ENCODE measurements around the gene RRP15. TPM values are rescaled to one million over a fixed set of nuclear protein-coding genes. Genes with fewer than 3 reads are reported as not detected.

RRP15 gene
- total and polyA plus RNA-seq, 2 of the 13 experiments (the other 11 are each of a cell fraction or from before 2014, with no cell fraction given) = 2.1 to 37.5 TPM

GRCh38 chr1:218341325-218341724, 56.2 kb downstream of the RRP15 start (continued):
- TF ChIP-seq MXI1 (IDR thresholded peaks at IDR 0.05; ENCODE audit: borderline replicate concordance, low read depth, low read length) (no peak), RAD21 (CRISPR knock-in tag; IDR thresholded peaks at IDR 0.05) (no peak), DRAP1 (CRISPR knock-in tag; IDR thresholded peaks at IDR 0.05) (no peak)

- FAIRE-seq (no peak), ATAC-seq (no peak), DNase-seq (ENCODE audit: low spot score) (no peak)
- Histone ChIP-seq H2AFZ (ENCODE audit: low read length) (no peak overlapping the region), H3K4me2 (ENCODE audit: low read depth, low read length) (no peak overlapping the region), H3K27me3 (ENCODE audit: control insufficient read depth in 1 of 2, insufficient read depth in 2 of 2, low read length in 2 of 2) (peaks cover 2 to 26% of the 10 kb centered on the region in 2 experiments; a peak in 3 of 5 replicates), H3K27ac (ENCODE audit: extremely low read length, insufficient read depth, low read length) (no peak overlapping the region), H3K4me1 (ENCODE audit: insufficient read depth, low read length) (peaks cover 24% of the 10 kb centered on the region), H3K9me3 (ENCODE audit: low read length) (no peaks in the 10 kb centered on the region), H3K4me3 (replicated peaks in 1 of 3; ENCODE audit: insufficient read depth in 1 of 3, low read depth in 2 of 3, low read length in 3 of 3) (no peak overlapping the region), H3K36me3 (replicated peaks in 1 of 2; ENCODE audit: control insufficient read depth in 1 of 2, insufficient read depth in 2 of 2, low read length in 2 of 2) (no peaks in the 10 kb centered on the region), H3K79me2 (ENCODE audit: insufficient read depth, low read length) (no peaks in the 10 kb centered on the region), H4K20me1 (ENCODE audit: insufficient read depth, low read length) (no peaks in the 10 kb centered on the region), H3K9ac (ENCODE audit: insufficient read depth, low read depth, low read length) (no peak overlapping the region)
- 81% methylated on average over 4 of the region's 4 CpGs for WGBS (ENCODE audit: low lambda C conversion rate)
- no TSS peak for BruUV-seq (replicated peaks)
- intact Hi-C loops (cut with micrococcal nuclease; ENCODE audit: unreplicated experiment) = no loop called here
- CTCF ChIA-PET (ENCODE audit: low intra/inter-chr PET ratio, low total read pairs) = no interaction called here
- in situ Hi-C loops (cut with HindIII; ENCODE audit: extremely low pct_ligation_motif_present, low pct_unique_long_range_greater_than_20kb) = loop anchor here (10.0 to 25.0 kb wide), 3 partner anchors 645 to 1473 kb away; no protein-coding TSS in a partner anchor
- POLR2A ChIA-PET = no interaction called here
- no peak for TF ChIP-seq ZNF839 (CRISPR knock-in tag; IDR thresholded peaks at IDR 0.05; ENCODE audit: borderline replicate concordance)
- TF ChIP-seq SRSF1 (optimal IDR thresholded peaks at IDR 0.05; ENCODE audit: low read depth, low read length) = no peak
- TF ChIP-seq ZNF24 (IDR thresholded peaks at IDR 0.05) = no peak
- TF ChIP-seq SP5 (CRISPR knock-in tag; IDR thresholded peaks at IDR 0.05; ENCODE audit: borderline replicate concordance, low read depth) = no peak
- no peak for TF ChIP-seq ZMAT5 (CRISPR knock-in tag; IDR thresholded peaks at IDR 0.05; ENCODE audit: borderline replicate concordance, low read depth)
- no peak for TF ChIP-seq EP300 (IDR thresholded peaks at IDR 0.05; ENCODE audit: low read depth in 2 of 2, low read length in 2 of 2)
- no peak for TF ChIP-seq EP300 (CRISPR knock-in tag; IDR thresholded peaks at IDR 0.05; ENCODE audit: borderline replicate concordance)
- TF ChIP-seq ZFP90 (CRISPR knock-in tag; IDR thresholded peaks at IDR 0.05; ENCODE audit: borderline replicate concordance) = no peak
- no peak for TF ChIP-seq NCOA2 (CRISPR knock-in tag; IDR thresholded peaks at IDR 0.05)
- no peak for TF ChIP-seq LCORL (IDR thresholded peaks at IDR 0.05)
- TF ChIP-seq LCORL (CRISPR knock-in tag; IDR thresholded peaks at IDR 0.05) = no peak
- no peak for TF ChIP-seq FOXA1 (IDR thresholded peaks at IDR 0.05)
- TF ChIP-seq FOXA1 (CRISPR knock-in tag; IDR thresholded peaks at IDR 0.05) = no peak
- TF ChIP-seq KLF16 (CRISPR knock-in tag; IDR thresholded peaks at IDR 0.05) = no peak
- TF ChIP-seq MTA3 (CRISPR knock-in tag; IDR thresholded peaks at IDR 0.05) = no peak
- TF ChIP-seq MXD4 (CRISPR knock-in tag; IDR thresholded peaks at IDR 0.05) = no peak
- TF ChIP-seq ZNF772 (CRISPR knock-in tag; IDR thresholded peaks at IDR 0.05) = no peak
- TF ChIP-seq ZNF567 (CRISPR knock-in tag; IDR thresholded peaks at IDR 0.05; ENCODE audit: borderline replicate concordance) = no peak
- TF ChIP-seq ZNF292 (CRISPR knock-in tag; IDR thresholded peaks at IDR 0.05; ENCODE audit: borderline replicate concordance, low read depth) = no peak
- TF ChIP-seq THAP9 (CRISPR knock-in tag; IDR thresholded peaks at IDR 0.05; ENCODE audit: borderline replicate concordance) = no peak
- no peak for TF ChIP-seq SUZ12 (IDR thresholded peaks at IDR 0.05; ENCODE audit: low read depth, low read length)
These were observed 57.0 kb downstream of the RRP15 start for GRCh38 chr1:218342091-218342490.

Data from HepG2 (cell line).